ENCODE data around the gene NBR1. TPM values are rescaled to one million over a fixed set of nuclear protein-coding genes. Genes with fewer than 3 reads are reported as not detected.
"Not testable (repeated sequence)": the region's sequence is repeated elsewhere in the genome, so short reads cannot be mapped to it uniquely, and the experiment has no call there.

Gene NBR1
- total RNA-seq, 1 donor from 2014 or later = 80.4 TPM

DNA sequence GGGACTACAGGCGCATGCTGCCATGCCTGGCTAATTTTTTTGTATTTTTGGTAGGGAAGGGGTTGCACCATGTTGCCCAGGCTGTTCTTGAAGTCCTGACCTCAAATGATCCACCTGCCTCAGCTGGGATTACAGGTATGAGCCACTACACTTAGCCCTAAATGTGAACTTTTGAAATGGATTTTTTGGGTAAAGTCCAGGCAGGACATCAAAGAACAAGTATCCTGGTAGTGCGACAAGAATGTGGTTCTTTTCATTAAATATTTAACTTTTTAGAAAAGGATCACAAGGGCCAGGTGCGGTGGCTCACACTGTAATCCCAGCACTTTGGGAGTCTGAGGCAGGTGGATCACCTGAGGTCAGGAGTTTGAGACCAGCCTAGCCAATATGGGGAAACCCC, 15.3 kb upstream of the NBR1 start:
- Histone ChIP-seq H3K36me3 (no peaks in the 10 kb centered on the region), H3K27me3 (no peaks in the 10 kb centered on the region), H3K27ac (no peak overlapping the region), H3K9me3 (no peaks in the 10 kb centered on the region), H3K4me3 (no peak overlapping the region), H3K4me1 (no peaks in the 10 kb centered on the region)
- TF ChIP-seq, protein P1, sequence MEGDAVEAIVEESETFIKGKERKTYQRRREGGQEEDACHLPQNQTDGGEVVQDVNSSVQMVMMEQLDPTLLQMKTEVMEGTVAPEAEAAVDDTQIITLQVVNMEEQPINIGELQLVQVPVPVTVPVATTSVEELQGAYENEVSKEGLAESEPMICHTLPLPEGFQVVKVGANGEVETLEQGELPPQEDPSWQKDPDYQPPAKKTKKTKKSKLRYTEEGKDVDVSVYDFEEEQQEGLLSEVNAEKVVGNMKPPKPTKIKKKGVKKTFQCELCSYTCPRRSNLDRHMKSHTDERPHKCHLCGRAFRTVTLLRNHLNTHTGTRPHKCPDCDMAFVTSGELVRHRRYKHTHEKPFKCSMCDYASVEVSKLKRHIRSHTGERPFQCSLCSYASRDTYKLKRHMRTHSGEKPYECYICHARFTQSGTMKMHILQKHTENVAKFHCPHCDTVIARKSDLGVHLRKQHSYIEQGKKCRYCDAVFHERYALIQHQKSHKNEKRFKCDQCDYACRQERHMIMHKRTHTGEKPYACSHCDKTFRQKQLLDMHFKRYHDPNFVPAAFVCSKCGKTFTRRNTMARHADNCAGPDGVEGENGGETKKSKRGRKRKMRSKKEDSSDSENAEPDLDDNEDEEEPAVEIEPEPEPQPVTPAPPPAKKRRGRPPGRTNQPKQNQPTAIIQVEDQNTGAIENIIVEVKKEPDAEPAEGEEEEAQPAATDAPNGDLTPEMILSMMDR (IDR thresholded peaks at IDR 0.05) = no peak
- DNase-seq = no peak
- intact Hi-C loops (cut with DNase I) = no loop called here
- ATAC-seq = no peak

DNA sequence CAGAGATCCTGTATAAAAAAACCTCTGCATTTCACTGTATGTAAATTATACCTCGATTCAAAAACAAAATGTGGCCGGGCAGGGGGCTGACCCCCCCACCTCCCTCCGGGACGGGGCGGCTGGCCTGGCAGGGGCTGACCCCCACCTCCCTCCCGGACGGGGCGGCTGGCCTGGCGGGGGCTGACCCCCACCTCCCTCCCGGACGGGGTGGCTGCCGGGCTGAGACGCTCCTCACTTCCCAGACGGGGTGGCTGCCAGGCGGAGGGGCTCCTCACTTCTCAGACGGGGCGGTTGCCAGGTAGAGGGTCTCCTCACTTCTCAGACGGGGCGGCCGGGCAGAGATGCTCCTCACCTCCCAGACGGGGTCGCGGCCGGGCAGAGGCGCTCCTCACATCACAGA, 11.8 kb upstream of the NBR1 start:
- H3K27ac ChIP-seq; H3K4me3 ChIP-seq; DNase-seq; H3K36me3 ChIP-seq; H3K4me1 ChIP-seq; H3K9me3 ChIP-seq; H3K27me3 ChIP-seq; intact Hi-C loops (cut with DNase I); ATAC-seq: not testable (repeated sequence)

DNA sequence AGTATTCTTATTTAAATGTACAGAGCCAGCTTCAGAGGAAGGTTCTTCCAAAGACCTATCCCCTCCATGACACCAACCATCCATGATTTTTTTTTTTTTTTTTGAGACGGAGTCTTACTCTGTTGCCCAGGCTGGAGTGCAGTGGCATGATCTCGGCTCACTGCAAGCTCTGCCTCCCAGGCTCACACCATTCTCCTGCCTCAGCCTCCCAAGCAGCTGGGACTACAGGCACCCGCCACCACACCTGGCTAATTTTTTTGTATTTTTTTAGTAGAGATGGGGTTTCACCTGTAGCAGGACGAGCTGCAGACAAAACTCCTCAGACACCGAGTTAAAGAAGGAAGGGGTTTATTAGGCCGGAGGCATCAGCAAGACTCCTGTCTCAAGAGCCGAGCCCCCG, 11.1 kb upstream of the NBR1 start:
- DNase-seq; H3K36me3 ChIP-seq; H3K4me1 ChIP-seq; ATAC-seq; H3K9me3 ChIP-seq; H3K27ac ChIP-seq; H3K27me3 ChIP-seq; H3K4me3 ChIP-seq; intact Hi-C loops (cut with DNase I): not testable (repeated sequence)

DNA sequence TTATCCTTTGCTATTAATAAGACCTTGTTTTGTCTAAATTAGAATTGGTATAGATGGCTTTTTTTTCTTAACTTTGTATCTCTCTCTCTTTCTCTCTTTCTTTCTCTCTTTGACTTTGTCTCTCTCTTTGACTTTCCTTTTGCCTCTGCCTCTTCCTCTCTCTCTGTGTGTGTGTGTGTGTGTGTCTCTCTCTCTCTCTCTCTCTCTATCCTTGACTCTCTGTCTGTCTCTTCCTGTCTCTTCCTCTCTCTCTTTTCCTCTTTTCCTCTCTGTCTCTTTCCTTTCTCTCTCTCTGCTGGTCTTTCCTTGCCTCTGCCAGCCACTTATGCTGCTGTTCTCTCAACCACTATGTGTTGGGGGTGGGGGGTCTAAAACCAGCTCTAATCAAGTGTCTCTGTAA, 5.0 kb upstream of the NBR1 start:
- H3K4me3 ChIP-seq; ATAC-seq; H3K36me3 ChIP-seq; intact Hi-C loops (cut with DNase I); H3K27me3 ChIP-seq; DNase-seq; H3K9me3 ChIP-seq; H3K27ac ChIP-seq: not testable (repeated sequence)
- H3K4me1 ChIP-seq = peaks cover 11% of the 10 kb centered on the region

DNA sequence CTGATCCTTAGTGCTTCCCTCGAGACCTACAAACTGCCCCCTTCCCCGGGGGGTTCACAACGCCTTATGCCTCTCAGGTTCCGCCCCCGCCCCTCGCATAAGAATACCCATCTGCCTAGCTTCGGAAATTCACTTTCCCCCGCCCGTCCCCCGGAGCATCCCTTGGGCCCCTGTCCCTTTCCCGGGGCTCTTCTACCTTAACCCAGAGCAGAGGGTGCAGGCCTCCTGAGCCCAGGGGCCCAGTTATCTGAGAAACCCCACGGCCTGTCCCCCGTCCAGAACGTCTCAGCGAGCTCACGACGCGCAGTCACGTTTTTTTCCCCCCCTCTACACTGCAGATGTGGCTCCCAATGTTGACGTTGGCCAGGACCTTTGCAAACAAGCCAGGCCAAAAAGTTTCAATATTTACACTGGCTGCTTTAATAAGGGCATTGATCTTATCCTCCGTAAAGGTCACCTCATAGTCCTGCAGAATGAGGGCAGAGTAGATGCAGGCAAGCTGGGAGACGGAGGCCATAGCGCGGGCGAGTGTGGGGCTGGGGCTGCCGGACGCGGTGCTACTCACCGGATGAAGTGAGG, 1.4 kb upstream of the NBR1 start:
- Histone ChIP-seq H3K4me3 (peak overlapping the region; percentile 89), H3K9me3 (no peaks in the 10 kb centered on the region), H3K4me1 (peaks cover 40% of the 10 kb centered on the region), H3K36me3 (peaks cover 4% of the 10 kb centered on the region), H3K27me3 (no peaks in the 10 kb centered on the region), H3K27ac (peak overlapping the region; percentile 98)
- intact Hi-C loops (cut with DNase I) = no loop called here
- ATAC-seq (peak; percentile 13), DNase-seq (no peak)
- TF ChIP-seq, protein P1 (IDR thresholded peaks at IDR 0.05) = no peak

DNA sequence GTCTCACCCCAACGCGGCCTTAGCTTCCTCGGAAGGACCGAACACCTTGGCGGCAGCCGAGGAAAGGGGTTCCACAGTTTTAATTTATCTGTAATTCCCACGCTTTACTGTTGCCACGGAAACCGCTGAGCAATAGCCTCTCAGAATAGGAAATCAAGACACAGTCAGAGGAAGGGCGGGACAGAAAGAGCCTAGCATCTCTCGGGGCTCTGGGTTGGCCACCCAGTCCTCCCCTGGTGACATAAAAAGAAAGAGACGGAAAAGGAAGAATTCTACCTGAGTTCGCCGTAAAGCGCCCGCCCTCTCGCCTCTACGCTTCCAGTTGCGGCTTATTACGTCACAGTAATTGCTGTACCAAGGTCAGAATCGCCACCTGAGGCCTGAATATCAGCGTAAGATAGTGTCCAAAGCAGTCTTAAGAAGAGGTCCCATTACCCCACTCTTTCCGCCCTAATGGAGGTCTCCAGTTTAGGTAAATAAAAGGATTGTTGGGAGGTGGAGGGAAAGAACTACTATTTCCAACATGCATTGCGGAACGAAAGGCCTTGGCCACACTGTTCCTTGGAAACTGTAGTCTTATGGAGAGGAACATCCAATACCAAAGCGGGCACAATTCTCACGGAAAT, 761 bp upstream of the NBR1 start:
- TF ChIP-seq, protein P1 (IDR thresholded peaks at IDR 0.05) = no peak
- peaks cover 4% of the 10 kb centered on the region for H3K36me3 ChIP-seq
- H3K27me3 ChIP-seq = no peaks in the 10 kb centered on the region
- ATAC-seq (peak; percentile 92), DNase-seq (peak; percentile 93)
- H3K4me1 ChIP-seq = peaks cover 46% of the 10 kb centered on the region
- intact Hi-C loops (cut with DNase I) = no loop called here
- no peaks in the 10 kb centered on the region for H3K9me3 ChIP-seq
- peak overlapping the region; percentile 98 for H3K27ac ChIP-seq
- H3K4me3 ChIP-seq = peak overlapping the region; percentile 89

DNA sequence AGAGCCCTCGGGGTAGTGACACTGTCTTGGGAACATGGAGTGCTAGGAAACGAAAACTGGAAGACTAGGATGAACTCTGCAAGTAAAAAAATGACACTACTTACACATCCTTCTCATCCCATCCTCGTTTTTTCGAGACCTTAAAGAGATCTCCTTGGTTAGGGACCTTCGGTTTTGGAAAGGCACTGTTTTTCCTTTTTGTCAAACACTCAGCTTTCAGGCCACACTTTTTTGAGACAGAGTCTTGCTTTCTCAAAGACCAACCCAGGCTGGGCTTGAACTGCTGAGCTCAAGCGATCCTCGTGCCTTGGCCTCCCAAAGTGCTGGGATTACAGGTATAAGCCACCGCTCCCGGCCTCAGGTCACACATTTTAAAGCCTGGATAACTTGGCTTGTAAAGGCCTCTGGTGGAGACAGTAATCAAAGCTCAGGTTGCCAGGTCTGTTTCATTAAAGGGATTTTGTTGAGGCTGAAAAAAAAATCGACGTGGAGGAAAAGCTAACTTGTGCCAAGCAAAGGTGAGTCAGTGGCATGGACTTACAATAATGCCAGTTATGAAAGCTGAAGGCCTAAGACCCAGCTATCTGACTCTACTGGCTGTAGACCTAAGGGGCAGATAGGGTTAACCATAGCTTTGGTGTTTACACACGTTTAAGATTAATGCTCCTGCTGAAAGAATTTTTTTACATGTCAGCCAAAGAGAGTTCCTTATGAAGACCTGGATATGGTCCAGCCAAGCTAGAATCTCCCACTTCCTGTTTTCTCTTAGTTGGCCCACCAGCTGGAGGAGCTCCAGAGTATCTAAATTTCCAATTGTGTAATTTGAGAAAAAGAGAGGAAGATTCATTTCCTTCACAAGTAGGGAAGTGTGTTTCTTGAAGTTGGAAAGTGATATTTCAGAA, 823 bp downstream of the NBR1 start:
- H3K36me3 ChIP-seq = peaks cover 19% of the 10 kb centered on the region
- H3K9me3 ChIP-seq = no peaks in the 10 kb centered on the region
- peak; percentile 3 for ATAC-seq
- peak overlapping the region; percentile 98 for H3K27ac ChIP-seq
- H3K4me3 ChIP-seq = peak overlapping the region; percentile 89
- peaks cover 61% of the 10 kb centered on the region for H3K4me1 ChIP-seq
- TF ChIP-seq, protein P1 (IDR thresholded peaks at IDR 0.05) = peak; percentile 38
- no peaks in the 10 kb centered on the region for H3K27me3 ChIP-seq
- no peak for DNase-seq
- intact Hi-C loops (cut with DNase I) = no loop called here

Measured in upper lobe of right lung (tissue), 1 donor.